Measurements from ENCODE around the gene RPS27L.

RPS27L gene

GRCh38 chr15:63187589-63188226 lies 30.4 kb upstream of the RPS27L start:
- DNase-seq, result no peak

GRCh38 chr15:63186065-63186464 lies 28.8 kb upstream of the RPS27L start:
- DNase-seq, result no peak

- no peak for DNase-seq
These were observed 27.9 kb upstream of the RPS27L start for GRCh38 chr15:63185206-63185605.

GRCh38 chr15:63181648-63182047 lies 24.4 kb upstream of the RPS27L start:
- no peak for DNase-seq

- DNase-seq, result no peak
These were observed 23.5 kb upstream of the RPS27L start for GRCh38 chr15:63180746-63181145.

- DNase-seq, result no peak
These were observed 20.8 kb upstream of the RPS27L start for GRCh38 chr15:63178034-63178433.

- no peak for DNase-seq
These were observed 19.0 kb upstream of the RPS27L start for GRCh38 chr15:63176302-63176701.

- DNase-seq, result no peak
These were observed 15.7 kb upstream of the RPS27L start for GRCh38 chr15:63172851-63173451.

GRCh38 chr15:63172376-63172775 lies 15.1 kb upstream of the RPS27L start:
- no peak for DNase-seq

GRCh38 chr15:63169788-63170187 lies 12.5 kb upstream of the RPS27L start:
- no peak for DNase-seq

GRCh38 chr15:63166219-63166618 lies 8.9 kb upstream of the RPS27L start:
- DNase-seq, result no peak

GRCh38 chr15:63165166-63165859 lies 8.0 kb upstream of the RPS27L start:
- DNase-seq, result no peak

GRCh38 chr15:63163217-63163616 lies 5.9 kb upstream of the RPS27L start:
- DNase-seq, result no peak

- no peak for DNase-seq
These were observed 3.4 kb upstream of the RPS27L start for GRCh38 chr15:63160638-63161037.

- DNase-seq, result no peak
These were observed 684 bp upstream of the RPS27L start for GRCh38 chr15:63157891-63158431.

GRCh38 chr15:63156755-63157117 lies 541 bp downstream of the RPS27L start:
- no peak for DNase-seq

- no peak for DNase-seq
These were observed 1.1 kb downstream of the RPS27L start for GRCh38 chr15:63156086-63156710.

- DNase-seq, result no peak
These were observed 1.8 kb downstream of the RPS27L start for GRCh38 chr15:63155486-63155885.

GRCh38 chr15:63151665-63152064 lies 5.6 kb downstream of the RPS27L start:
- DNase-seq, result no peak

- DNase-seq, result no peak
These were observed 10.6 kb downstream of the RPS27L start for GRCh38 chr15:63146684-63147083.

GRCh38 chr15:63145426-63145825 lies 11.9 kb downstream of the RPS27L start:
- DNase-seq, result no peak

- DNase-seq, result no peak
These were observed 16.3 kb downstream of the RPS27L start for GRCh38 chr15:63140936-63141335.

- no peak for DNase-seq
These were observed 20.5 kb downstream of the RPS27L start for GRCh38 chr15:63136742-63137141.

GRCh38 chr15:63135804-63136203 lies 21.5 kb downstream of the RPS27L start:
- no peak for DNase-seq
